ENCODE data around the gene CDK13.
"Not testable (repeated sequence)": the region's sequence is repeated elsewhere in the genome, so short reads cannot be mapped to it uniquely, and the experiment has no call there.

Gene CDK13

GRCh38 chr7:40120020-40120419, 170.0 kb downstream of the CDK13 start:
- no peak for TF ChIP-seq CTCF (conservative IDR thresholded peaks at IDR 0.05; ENCODE audit: control insufficient read depth, insufficient read depth, low read depth, low read length)
- no peak overlapping the region for H3K4me3 ChIP-seq (ENCODE audit: control insufficient read depth, low read depth, low read length)
- no peak for DNase-seq (ENCODE audit: low read depth)

- DNase-seq (ENCODE audit: low read depth), result not testable (repeated sequence)
These were observed 172.3 kb downstream of the CDK13 start for GRCh38 chr7:40122100-40122939.

GRCh38 chr7:40122940-40123254, 172.8 kb downstream of the CDK13 start:
- no peak overlapping the region for H3K4me3 ChIP-seq (ENCODE audit: control insufficient read depth, low read depth, low read length)
- no peak for TF ChIP-seq CTCF (conservative IDR thresholded peaks at IDR 0.05; ENCODE audit: control insufficient read depth, insufficient read depth, low read depth, low read length)
- no peak for DNase-seq (ENCODE audit: low read depth)

More at GRCh38 chr7:40122100-40122939, 172.3 kb downstream of the CDK13 start:
- H3K4me3 ChIP-seq (ENCODE audit: control insufficient read depth, low read depth, low read length), result not testable (repeated sequence)

- no peak for TF ChIP-seq CTCF (conservative IDR thresholded peaks at IDR 0.05; ENCODE audit: control insufficient read depth, insufficient read depth, low read depth, low read length)
- peak overlapping the region; percentile 95 for H3K4me3 ChIP-seq (ENCODE audit: control insufficient read depth, low read depth, low read length)
- peak; percentile 31 for DNase-seq (ENCODE audit: low read depth)
These were observed 183.7 kb downstream of the CDK13 start for GRCh38 chr7:40133561-40134427.

GRCh38 chr7:40134428-40135316, 184.6 kb downstream of the CDK13 start, which contains the start of the genes MPLKIP and SUGCT:
TSS of gene MPLKIP (minus strand) at chr7:40134622. CDS start at chr7:40134567, 55 bp downstream.
TSS of gene SUGCT (plus strand) at chr7:40135005.
- peak within 1 kb of the TSS; percentile 95 for H3K4me3 ChIP-seq (ENCODE audit: control insufficient read depth, low read depth, low read length)
- TF ChIP-seq CTCF (conservative IDR thresholded peaks at IDR 0.05; ENCODE audit: control insufficient read depth, insufficient read depth, low read depth, low read length), result peak; percentile 41
- DNase-seq (ENCODE audit: low read depth), result peak; percentile 85

GRCh38 chr7:40135317-40135610, 185.2 kb downstream of the CDK13 start:
- peak; percentile 10 for DNase-seq (ENCODE audit: low read depth)
- H3K4me3 ChIP-seq (ENCODE audit: control insufficient read depth, low read depth, low read length), result peak overlapping the region; percentile 95
- no peak for TF ChIP-seq CTCF (conservative IDR thresholded peaks at IDR 0.05; ENCODE audit: control insufficient read depth, insufficient read depth, low read depth, low read length)

Data from fibroblast of mammary gland (primary cell).